Left renal pelvis (tissue), 4 donors: ENCODE data around the gene ANO10. TPM values are rescaled to one million over a fixed set of nuclear protein-coding genes. Genes with fewer than 3 reads are reported as not detected.

Experiments used
- DNase-seq, 4 donors: peaks; one replicate each; pipeline ENCODE4 v3.0.0-alpha.2; 2013; ENCODE audit warnings: low read depth in 4 of 4, low spot score in 3 of 4
- polyA plus RNA-seq, 4 donors: library from polyadenylated mRNA; unstranded; fragments of 120-200 nt; gene quantifications; one replicate each; pipeline ENCODE4 v1.2.1, GENCODE V29; 2013; ENCODE audit not compliant: insufficient read length in 4 of 4

The ANO10 gene
- polyA plus RNA-seq, 4 donors: 33.3 to 49.5 (median 35.8) TPM

- DNase-seq: no peak
Measured at GRCh38 chr3:43435706-43436105, 186.1 kb downstream of the ANO10 start.

- DNase-seq: no peak
Measured at GRCh38 chr3:43434431-43434830, 187.4 kb downstream of the ANO10 start.

- no peak for DNase-seq
Measured at GRCh38 chr3:43432462-43432861, 189.3 kb downstream of the ANO10 start.

- no peak for DNase-seq
Measured at GRCh38 chr3:43426388-43426787, 195.4 kb downstream of the ANO10 start.

- DNase-seq: no peak
Measured at GRCh38 chr3:43425829-43426228, 196.0 kb downstream of the ANO10 start.

GRCh38 chr3:43423639-43424038, 198.2 kb downstream of the ANO10 start:
- DNase-seq: no peak

GRCh38 chr3:43423142-43423541, 198.7 kb downstream of the ANO10 start:
- DNase-seq: no peak

GRCh38 chr3:43418601-43419272, 203.1 kb downstream of the ANO10 start:
- no peak for DNase-seq

GRCh38 chr3:43417133-43417532, 204.7 kb downstream of the ANO10 start:
- DNase-seq: no peak

- no peak for DNase-seq
Measured at GRCh38 chr3:43415088-43415487, 206.7 kb downstream of the ANO10 start.

- no peak for DNase-seq
Measured at GRCh38 chr3:43413676-43414368, 208.0 kb downstream of the ANO10 start.

- no peak for DNase-seq
Measured at GRCh38 chr3:43411429-43411828, 210.4 kb downstream of the ANO10 start.

GRCh38 chr3:43410592-43410991, 211.2 kb downstream of the ANO10 start:
- no peak for DNase-seq

- no peak for DNase-seq
Measured at GRCh38 chr3:43409506-43409905, 212.3 kb downstream of the ANO10 start.

- no peak for DNase-seq
Measured at GRCh38 chr3:43406643-43407023, 215.2 kb downstream of the ANO10 start.

GRCh38 chr3:43405888-43406642, 215.7 kb downstream of the ANO10 start:
- DNase-seq: no peak

- DNase-seq: no peak
Measured at GRCh38 chr3:43400781-43401730, 220.8 kb downstream of the ANO10 start.

- DNase-seq: no peak
Measured at GRCh38 chr3:43400167-43400566, 221.6 kb downstream of the ANO10 start.

GRCh38 chr3:43399034-43399433, 222.8 kb downstream of the ANO10 start:
- DNase-seq: no peak

- DNase-seq: peak in 1 of 4 donors; percentile 18
Measured at GRCh38 chr3:43394041-43394554, 227.7 kb downstream of the ANO10 start.
